H9 (cell line): ENCODE results near the gene SEPTIN5. TPM values are rescaled to one million over a fixed set of nuclear protein-coding genes. Genes with fewer than 3 reads are reported as not detected.
A peak's percentile ranks its signal among the peaks of the same experiment; 100 is the strongest.

ENCODE experiments used
- DNase-seq: peaks from one replicate; pipeline ENCODE4 v3.0.0-alpha.2; 2017
- H2AFZ ChIP-seq: one replicate; pipeline ENCODE4 v1.6.1; 2013; ENCODE audit warnings: mild to moderate bottlenecking, low read length, control low read depth, moderate library complexity
- H2AK5ac ChIP-seq: 2 replicates; pipeline ENCODE4 v1.6.1; 2013; ENCODE audit warnings: low read length, control low read depth, mixed read lengths; ENCODE audit not compliant: insufficient read length
- H2BK120ac ChIP-seq: one replicate; pipeline ENCODE4 v1.6.1; 2013; ENCODE audit warnings: low read depth, mild to moderate bottlenecking, low read length, control low read depth, inconsistent platforms; ENCODE audit not compliant: poor library complexity, severe bottlenecking
- H2BK12ac ChIP-seq: 2 replicates; pipeline ENCODE4 v1.6.1; 2013; ENCODE audit warnings: low read length, control low read depth, mixed read lengths, low read depth; ENCODE audit not compliant: insufficient read length
- H2BK15ac ChIP-seq: 2 replicates; pipeline ENCODE4 v1.6.1; 2013; ENCODE audit warnings: low read depth, low read length, control low read depth
- H2BK20ac ChIP-seq: one replicate; pipeline ENCODE4 v1.6.1; 2013; ENCODE audit warnings: low read depth, mild to moderate bottlenecking, low read length, control low read depth, inconsistent platforms; ENCODE audit not compliant: poor library complexity, severe bottlenecking
- H2BK5ac ChIP-seq: 2 replicates; pipeline ENCODE4 v1.6.1; 2013; ENCODE audit warnings: low read length, control low read depth, mixed read lengths; ENCODE audit not compliant: insufficient read length
- H3K14ac ChIP-seq: 2 replicates; pipeline ENCODE4 v1.6.1; 2013; ENCODE audit warnings: low read length, control low read depth; ENCODE audit not compliant: insufficient read depth
- H3K18ac ChIP-seq: 2 replicates; pipeline ENCODE4 v1.6.1; 2013; ENCODE audit warnings: low read depth, mild to moderate bottlenecking, mixed read lengths, low read length, control low read depth; ENCODE audit not compliant: insufficient read length
- H3K23ac ChIP-seq: 2 replicates; pipeline ENCODE4 v1.6.1; 2013; ENCODE audit warnings: low read length, control low read depth, mixed read lengths, low read depth; ENCODE audit not compliant: insufficient read length
- H3K23me2 ChIP-seq: 2 replicates; pipeline ENCODE4 v1.6.1; 2013; ENCODE audit warnings: low read depth, mild to moderate bottlenecking, mixed read lengths, low read length, control low read depth; ENCODE audit not compliant: insufficient read length, poor library complexity, severe bottlenecking
- H3K27ac ChIP-seq: 2 replicates; pipeline ENCODE4 v1.5.1; 2013; ENCODE audit warnings: low read length, control low read depth, mixed read lengths, low read depth; ENCODE audit not compliant: insufficient read length
- H3K27me3 ChIP-seq: 2 replicates; pipeline ENCODE4 v1.6.1; 2013; ENCODE audit warnings: low read length, control low read depth, inconsistent platforms; ENCODE audit not compliant: insufficient read depth
- H3K4ac ChIP-seq: 2 replicates; pipeline ENCODE4 v1.6.1; 2013; ENCODE audit warnings: low read depth, mild to moderate bottlenecking, control low read depth, inconsistent platforms, low read length, moderate library complexity
- H3K4me1 ChIP-seq: 2 replicates; pipeline ENCODE4 v1.6.1; 2013; ENCODE audit warnings: low read length, control low read depth, inconsistent platforms; ENCODE audit not compliant: insufficient read depth
- H3K4me2 ChIP-seq: 2 replicates; pipeline ENCODE4 v1.6.1; 2013; ENCODE audit warnings: low read length, control low read depth, mixed read lengths; ENCODE audit not compliant: insufficient read length, insufficient read depth
- H3K56ac ChIP-seq: 2 replicates; pipeline ENCODE4 v1.6.1; 2013; ENCODE audit warnings: low read depth, mild to moderate bottlenecking, mixed read lengths, low read length, control low read depth; ENCODE audit not compliant: insufficient read length
- H3K79me1 ChIP-seq: 2 replicates; pipeline ENCODE4 v1.6.1; 2013; ENCODE audit warnings: low read depth, mild to moderate bottlenecking, moderate library complexity, low read length, control low read depth, inconsistent platforms; ENCODE audit not compliant: insufficient read depth, poor library complexity, severe bottlenecking
- H3K79me2 ChIP-seq: 2 replicates; pipeline ENCODE4 v1.6.1; 2013; ENCODE audit warnings: low read length, control low read depth, inconsistent platforms; ENCODE audit not compliant: insufficient read depth
- H3K9ac ChIP-seq: 2 replicates; pipeline ENCODE4 v1.6.1; 2013; ENCODE audit warnings: low read length, control low read depth, mixed read lengths; ENCODE audit not compliant: insufficient read length; ENCODE audit errors: extremely low read depth
- H3K9me3 ChIP-seq: one replicate; pipeline ENCODE4 v1.6.1; 2013; ENCODE audit warnings: low read depth, low read length, inconsistent platforms; ENCODE audit not compliant: control insufficient read depth
- H3T11ph ChIP-seq: one replicate; pipeline ENCODE4 v1.6.1; 2013; ENCODE audit warnings: mild to moderate bottlenecking, low read length, control low read depth, inconsistent platforms
- H4K20me1 ChIP-seq: one replicate; pipeline ENCODE4 v1.6.1; 2013; ENCODE audit not compliant: control insufficient read depth, insufficient read length, insufficient read depth
- H4K5ac ChIP-seq: 2 replicates; pipeline ENCODE4 v1.6.1; 2013; ENCODE audit warnings: low read depth, mild to moderate bottlenecking, mixed read lengths, low read length, control low read depth; ENCODE audit not compliant: insufficient read length
- H4K8ac ChIP-seq: replicated peaks from 2 replicates; pipeline ENCODE4 v1.6.1; 2013; ENCODE audit warnings: low read length, control low read depth, mixed read lengths, low read depth; ENCODE audit not compliant: insufficient read length
- H4K91ac ChIP-seq: 2 replicates; pipeline ENCODE4 v1.6.1; 2013; ENCODE audit warnings: low read depth, mild to moderate bottlenecking, moderate library complexity, mixed read lengths, low read length, control low read depth; ENCODE audit not compliant: insufficient read length
- H3K27ac Mint-ChIP-seq, 3 experiments: 2 replicates in 2 of 3; 3 replicates in 1 of 3; pipeline ENCODE4 v1.8.0; 2020 to 2021; ENCODE audit warnings: mixed read lengths in 3 of 3, mild to moderate bottlenecking in 1 of 3, moderate library complexity in 1 of 3
- H3K27me3 Mint-ChIP-seq: 2 replicates; pipeline ENCODE4 v1.8.0; 2021; ENCODE audit warnings: low read depth, mild to moderate bottlenecking, moderate library complexity, mixed read lengths
- H3K36me3 Mint-ChIP-seq, 3 experiments: 2 replicates in 2 of 3; 3 replicates in 1 of 3; pipeline ENCODE4 v1.8.0; 2020 to 2021; ENCODE audit warnings: low read depth in 3 of 3, mixed read lengths in 3 of 3; ENCODE audit not compliant: insufficient read depth in 1 of 3
- H3K4me1 Mint-ChIP-seq, 2 experiments: 2 replicates each; pipeline ENCODE4 v1.8.0; 2020; ENCODE audit warnings: mixed read lengths in 2 of 2
- H3K4me3 Mint-ChIP-seq, 2 experiments: 2 replicates in 1 of 2; 3 replicates in 1 of 2; pipeline ENCODE4 v1.8.0; 2020 to 2021; ENCODE audit warnings: mild to moderate bottlenecking in 2 of 2, mixed read lengths in 2 of 2, moderate library complexity in 1 of 2
- H3K9me3 Mint-ChIP-seq, 2 experiments: 2 replicates in 1 of 2; 3 replicates in 1 of 2; pipeline ENCODE4 v1.8.0; 2020; ENCODE audit warnings: mild to moderate bottlenecking in 2 of 2, mixed read lengths in 2 of 2, moderate library complexity in 1 of 2
- WGBS: extraction: QIAGEN DNeasy Blood & Tissue Kit; methylation state at CpG from one replicate; pipeline ENCODE4 v1.1.7; 2013; ENCODE audit warnings: missing lambda C conversion rate, low lambda C conversion rate, mixed read lengths; ENCODE audit not compliant: insufficient read length; ENCODE audit errors: extremely low coverage; 5-methylcytosine and 5-hydroxymethylcytosine counted together
- total RNA-seq: library from RNA; stranded (reverse); gene quantifications from 2 replicates; pipeline ENCODE4 v1.2.1, GENCODE V29; 2021
- TF ChIP-seq, protein P1 (sequence below): fragments of 200-600 bp; sonication (generic); conservative IDR thresholded peaks from 3 replicates; pipeline ENCODE4 v1.8.0; 2021; ENCODE audit warnings: antibody characterized with exemption, mild to moderate bottlenecking

The SEPTIN5 gene
- total RNA-seq, 1 experiment from 2014 or later: 17.8 TPM

DNA sequence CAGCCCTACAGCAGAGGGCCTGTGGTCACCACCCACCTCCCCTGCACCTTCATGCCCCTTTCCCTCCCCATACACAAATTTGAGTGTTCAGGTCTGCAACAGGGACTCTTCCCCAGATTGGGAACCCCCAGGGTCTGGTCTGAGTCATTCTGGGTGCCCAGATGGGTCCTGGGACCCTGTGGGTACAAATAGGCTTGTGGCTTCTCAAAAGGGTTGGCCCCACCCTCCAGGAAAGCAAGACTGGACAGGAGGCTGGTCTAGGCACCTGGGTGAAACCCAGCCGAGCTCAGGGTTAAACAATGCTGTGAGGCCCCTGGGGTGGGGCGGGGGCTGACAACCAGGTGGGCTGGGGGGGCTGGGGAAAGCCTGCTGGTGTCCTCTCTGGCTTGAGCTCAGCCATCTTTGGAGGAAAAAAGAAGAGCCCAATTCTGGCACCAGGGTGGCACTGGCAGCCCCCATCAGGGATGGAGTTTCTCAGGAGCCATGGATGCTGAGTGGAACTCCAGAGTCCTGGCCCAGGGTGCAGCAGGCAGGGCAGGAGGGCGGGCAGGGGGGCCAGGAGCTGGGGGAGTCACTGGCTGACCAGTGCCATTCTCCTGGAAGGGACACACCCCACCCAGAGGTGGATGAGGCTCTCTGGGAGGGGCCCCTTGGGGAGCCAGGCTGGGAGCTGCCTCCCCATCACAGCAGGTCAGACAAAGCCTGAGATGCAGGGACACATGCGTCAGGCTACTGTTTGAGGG, 1.1 kb downstream of the SEPTIN5 start:
- H3K23me2 ChIP-seq: peaks cover 10% of the 10 kb centered on the region
- H3K56ac ChIP-seq: no peak overlapping the region
- H2BK12ac ChIP-seq: no peak overlapping the region
- Mint-ChIP-seq H3K27ac (no peak overlapping the region), H3K27me3 (peaks cover 74% of the 10 kb centered on the region), H3K4me1 (peaks cover 15 to 16% of the 10 kb centered on the region in 2 experiments), H3K4me3 (peak overlapping the region; percentile 65 to 79), H3K36me3 (peaks cover 2 to 13% (median 7%) of the 10 kb centered on the region in 3 experiments; a peak in 6 of 7 replicates), H3K9me3 (peaks cover 1 to 4% of the 10 kb centered on the region in 2 experiments; a peak in 2 of 5 replicates)
- H3K79me1 ChIP-seq: no peaks in the 10 kb centered on the region
- DNase-seq: no peak
- H4K5ac ChIP-seq: no peak overlapping the region
- no peak overlapping the region for H3K18ac ChIP-seq
- H3K9me3 ChIP-seq: no peaks in the 10 kb centered on the region
- H3K9ac ChIP-seq: no peak overlapping the region
- H4K8ac ChIP-seq: no peak overlapping the region
- H3K14ac ChIP-seq: no peak overlapping the region; the same call in 1 of the 2 replicates
- H2AK5ac ChIP-seq: no peak overlapping the region
- peaks cover 14% of the 10 kb centered on the region; the same call in 1 of the 2 replicates for H3K27me3 ChIP-seq
- H3K4ac ChIP-seq: no peak overlapping the region
- no peak overlapping the region for H3K23ac ChIP-seq
- WGBS: no CpG with 5 or more reads among the region's 4 CpGs
- H3K4me2 ChIP-seq: peak overlapping the region; percentile 14
- no peak overlapping the region for H3K27ac ChIP-seq
- no peak overlapping the region for H3T11ph ChIP-seq
- no peak overlapping the region for H2BK15ac ChIP-seq
- H2BK120ac ChIP-seq: no peak overlapping the region
- H4K20me1 ChIP-seq: no peaks in the 10 kb centered on the region
- H2AFZ ChIP-seq: no peak overlapping the region
- peaks cover 2% of the 10 kb centered on the region; the same call in 1 of the 2 replicates for H3K4me1 ChIP-seq
- no peak overlapping the region for H4K91ac ChIP-seq
- no peak overlapping the region for H2BK5ac ChIP-seq
- TF ChIP-seq, protein P1, sequence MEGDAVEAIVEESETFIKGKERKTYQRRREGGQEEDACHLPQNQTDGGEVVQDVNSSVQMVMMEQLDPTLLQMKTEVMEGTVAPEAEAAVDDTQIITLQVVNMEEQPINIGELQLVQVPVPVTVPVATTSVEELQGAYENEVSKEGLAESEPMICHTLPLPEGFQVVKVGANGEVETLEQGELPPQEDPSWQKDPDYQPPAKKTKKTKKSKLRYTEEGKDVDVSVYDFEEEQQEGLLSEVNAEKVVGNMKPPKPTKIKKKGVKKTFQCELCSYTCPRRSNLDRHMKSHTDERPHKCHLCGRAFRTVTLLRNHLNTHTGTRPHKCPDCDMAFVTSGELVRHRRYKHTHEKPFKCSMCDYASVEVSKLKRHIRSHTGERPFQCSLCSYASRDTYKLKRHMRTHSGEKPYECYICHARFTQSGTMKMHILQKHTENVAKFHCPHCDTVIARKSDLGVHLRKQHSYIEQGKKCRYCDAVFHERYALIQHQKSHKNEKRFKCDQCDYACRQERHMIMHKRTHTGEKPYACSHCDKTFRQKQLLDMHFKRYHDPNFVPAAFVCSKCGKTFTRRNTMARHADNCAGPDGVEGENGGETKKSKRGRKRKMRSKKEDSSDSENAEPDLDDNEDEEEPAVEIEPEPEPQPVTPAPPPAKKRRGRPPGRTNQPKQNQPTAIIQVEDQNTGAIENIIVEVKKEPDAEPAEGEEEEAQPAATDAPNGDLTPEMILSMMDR: no peak
- H2BK20ac ChIP-seq: no peak overlapping the region
- H3K79me2 ChIP-seq: no peaks in the 10 kb centered on the region
